NCI-H2029 treated with DMSO at 0.1 percent for 48 hours (cell line): ENCODE results near the gene THAP4.
A peak's percentile ranks its signal among the peaks of the same experiment; 100 is the strongest.
"Not testable (repeated sequence)": the region's sequence is repeated elsewhere in the genome, so short reads cannot be mapped to it uniquely, and the experiment has no call there.

ENCODE experiments used
- DNase-seq: peaks from one replicate; lab custom pipeline; 2025; lab: John Stamatoyannopoulos, UW

The THAP4 gene

GRCh38 chr2:241665731-241666440, 28.9 kb upstream of the THAP4 start:
- DNase-seq, result no peak

DNA sequence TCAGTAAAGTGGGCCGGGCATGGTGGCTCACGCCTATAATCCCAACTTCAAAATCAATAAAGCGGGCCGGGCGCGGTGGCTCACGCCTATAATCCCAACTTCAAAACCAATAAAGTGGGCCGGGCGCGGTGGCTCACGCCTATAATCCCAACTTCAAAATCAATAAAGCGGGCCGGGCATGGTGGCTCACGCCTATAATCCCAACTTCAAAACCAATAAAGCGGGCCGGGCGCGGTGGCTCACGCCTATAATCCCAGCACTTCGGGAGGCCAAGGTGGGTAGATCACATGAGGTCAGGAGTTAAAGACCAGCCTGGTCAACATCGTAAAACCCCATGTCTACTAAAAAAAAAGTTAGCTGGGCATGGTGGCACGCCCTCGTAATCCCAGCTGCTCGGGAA, 25.8 kb upstream of the THAP4 start:
- not testable (repeated sequence) for DNase-seq

DNA sequence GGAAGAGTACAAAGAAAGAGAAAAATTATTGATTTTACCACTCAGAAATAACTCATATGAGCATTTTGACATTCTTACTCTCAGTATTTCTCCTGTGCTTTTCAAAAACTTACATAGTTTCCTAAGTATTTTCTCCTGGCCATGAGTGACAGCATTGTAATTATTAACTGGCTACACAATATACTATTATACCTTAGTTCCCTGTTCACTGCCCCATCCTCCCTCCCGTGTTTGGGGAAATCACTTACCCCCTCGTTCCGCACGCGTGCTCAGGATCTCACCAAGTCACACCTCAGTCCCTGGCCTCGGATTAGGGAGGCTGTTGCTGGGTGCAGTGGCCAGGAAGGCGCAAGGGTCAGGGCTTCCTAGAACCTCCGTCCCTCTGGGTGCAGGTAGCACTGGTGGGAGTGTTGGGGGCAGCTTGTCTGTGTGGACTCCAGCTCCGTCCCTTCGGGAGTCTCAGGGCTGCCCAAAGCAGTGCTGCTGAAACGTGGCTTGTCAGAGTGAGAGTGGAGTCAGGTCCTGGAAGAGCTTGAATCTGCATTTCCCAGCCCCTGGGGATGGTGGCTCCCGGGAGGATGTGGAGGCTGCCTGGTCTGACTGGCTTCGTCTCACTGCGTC, 23.7 kb upstream of the THAP4 start:
- DNase-seq, result no peak

- peak; percentile 4 for DNase-seq
These were observed 22.3 kb upstream of the THAP4 start for GRCh38 chr2:241659150-241659739.

DNA sequence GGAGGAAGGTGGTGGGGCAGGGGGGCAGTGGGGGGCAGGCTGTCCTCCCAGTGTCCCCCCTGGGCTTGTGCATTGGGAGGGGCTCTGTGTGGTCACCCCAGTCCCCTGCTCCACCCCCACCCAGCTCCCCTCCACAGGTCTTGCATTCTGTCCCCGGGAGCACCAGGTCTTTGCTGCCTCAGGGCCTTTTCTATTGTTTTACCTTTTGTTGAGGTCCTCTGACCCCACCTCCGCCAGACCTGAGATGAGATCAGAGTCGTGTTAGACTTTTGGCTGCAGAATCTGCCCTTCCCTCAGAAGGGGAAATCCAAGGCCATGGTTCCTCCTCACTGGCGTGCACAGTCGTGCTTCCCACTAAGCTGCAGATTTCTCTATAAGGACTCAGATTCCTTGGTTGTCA, 21.3 kb upstream of the THAP4 start:
- DNase-seq, result no peak

GRCh38 chr2:241657786-241658254, 20.9 kb upstream of the THAP4 start:
- DNase-seq, result no peak

- DNase-seq, result no peak
These were observed 19.3 kb upstream of the THAP4 start for GRCh38 chr2:241656190-241656741.

- DNase-seq, result no peak
These were observed 18.7 kb upstream of the THAP4 start for GRCh38 chr2:241655516-241656189.

DNA sequence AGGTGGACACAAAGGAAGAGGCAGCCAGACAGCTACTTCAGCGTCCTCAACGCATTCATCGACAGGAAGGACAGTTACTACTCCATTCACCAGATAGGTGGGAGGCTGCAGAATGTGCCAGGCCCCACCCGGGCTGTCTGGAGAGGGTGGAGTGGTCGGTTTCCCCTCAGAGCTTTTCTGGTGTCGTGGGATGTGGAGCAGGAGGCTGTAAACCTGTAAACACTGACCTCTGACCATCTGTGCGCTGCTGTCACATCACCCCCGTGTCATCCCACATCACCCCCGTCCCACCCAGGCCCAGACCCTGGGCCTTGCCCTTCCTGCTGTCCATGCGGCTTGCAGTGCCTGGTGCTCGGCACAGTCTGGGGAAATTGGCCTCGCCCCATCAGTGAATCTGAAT, 17.6 kb upstream of the THAP4 start:
- DNase-seq, result no peak

- no peak for DNase-seq
These were observed 16.3 kb upstream of the THAP4 start for GRCh38 chr2:241653210-241653750.

DNA sequence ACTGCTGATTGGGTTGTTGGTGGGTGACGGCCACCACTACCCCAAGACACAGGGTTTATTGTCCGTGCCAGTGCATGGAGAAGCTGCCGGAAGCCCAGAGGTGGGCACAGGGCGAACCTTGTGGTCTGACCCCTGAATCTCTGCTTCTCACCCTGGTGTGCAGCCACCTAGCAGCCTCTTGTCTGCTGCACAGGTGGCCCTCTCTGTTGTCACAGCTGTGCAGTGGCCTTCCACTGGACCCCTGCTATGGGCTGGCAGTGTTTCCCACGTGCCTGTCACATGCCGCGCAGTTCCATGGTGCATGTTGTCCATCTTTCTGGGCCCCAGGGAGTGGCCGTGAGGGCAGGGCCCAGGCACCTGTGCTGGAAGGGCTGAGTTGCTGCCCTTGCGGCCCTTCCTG, 15.8 kb upstream of the THAP4 start:
- no peak for DNase-seq

GRCh38 chr2:241652142-241652541, 15.2 kb upstream of the THAP4 start:
- DNase-seq, result no peak

DNA sequence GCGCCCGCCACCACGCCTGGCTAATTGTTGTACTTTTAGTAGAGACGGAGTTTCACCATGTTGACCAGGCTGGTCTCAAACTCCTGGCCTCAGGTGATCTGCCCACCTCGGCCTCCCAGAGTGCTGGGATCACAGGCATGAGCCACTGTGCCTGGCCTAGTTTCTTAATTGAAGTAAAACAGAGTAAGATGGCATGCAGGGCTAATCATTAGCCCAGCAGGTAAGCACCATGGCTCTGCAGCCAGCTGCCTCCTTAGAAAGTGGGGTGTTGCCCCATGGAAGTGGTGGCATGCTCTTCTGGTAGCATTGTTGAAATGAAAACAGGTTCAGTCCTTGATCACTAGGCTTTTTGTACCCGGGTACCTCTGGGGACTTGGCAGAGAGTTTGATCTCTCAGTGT, 13.0 kb upstream of the THAP4 start:
- no peak for DNase-seq

DNA sequence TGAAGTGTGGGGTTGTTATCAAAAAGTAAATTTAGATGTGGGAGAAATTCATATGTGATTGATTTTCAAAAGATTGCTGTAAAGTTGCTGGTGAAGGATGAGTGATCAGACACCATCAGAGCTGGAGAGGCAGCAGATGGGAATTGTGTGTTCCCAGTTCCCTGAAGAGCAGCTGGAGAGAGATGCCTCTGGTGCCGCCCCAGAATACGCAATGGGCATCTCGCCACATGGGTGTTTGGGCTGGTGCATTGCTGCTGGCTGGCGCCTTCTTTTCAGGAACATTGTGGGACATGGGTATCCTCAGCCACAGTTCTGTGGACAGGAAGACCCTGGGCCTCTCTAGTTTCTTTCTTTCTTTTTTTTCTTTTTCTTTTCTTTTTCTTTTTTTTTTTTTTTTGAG, 12.4 kb upstream of the THAP4 start:
- no peak for DNase-seq

GRCh38 chr2:241648453-241648852, 11.5 kb upstream of the THAP4 start:
- no peak for DNase-seq

DNA sequence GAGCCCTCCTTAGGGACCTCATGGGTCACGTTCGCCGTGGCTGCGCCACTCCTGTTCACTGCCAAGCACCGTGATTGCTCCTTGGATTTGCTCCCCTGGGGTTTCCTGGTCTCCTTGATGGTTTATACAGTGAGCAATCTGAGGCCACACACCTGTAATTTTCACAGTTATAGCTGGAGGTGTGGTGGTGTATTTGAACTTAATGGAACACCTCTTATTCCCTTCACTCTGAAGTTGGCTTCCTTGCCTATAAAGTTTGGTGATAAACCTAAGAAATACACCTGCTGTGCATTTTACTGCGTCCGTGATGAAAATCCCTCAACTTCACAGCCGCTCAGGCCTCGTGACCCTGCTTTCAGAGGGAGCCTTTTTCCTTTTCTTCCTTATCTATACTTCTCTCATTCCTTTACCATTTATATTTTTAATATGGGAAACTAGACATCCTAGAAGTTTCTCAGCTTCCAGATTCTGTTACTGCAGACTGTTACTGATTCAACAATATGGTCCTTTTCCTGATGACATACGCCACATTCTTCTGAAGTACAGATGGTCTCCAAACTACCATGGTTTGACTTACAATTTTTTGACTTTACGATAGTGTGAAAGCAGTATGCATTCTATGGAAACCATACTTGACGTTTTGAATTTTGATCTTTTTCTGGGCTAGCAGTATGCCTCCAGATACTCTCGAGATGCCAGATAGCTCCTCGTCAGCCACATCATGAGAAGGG, 9.1 kb upstream of the THAP4 start:
- DNase-seq, result no peak

DNA sequence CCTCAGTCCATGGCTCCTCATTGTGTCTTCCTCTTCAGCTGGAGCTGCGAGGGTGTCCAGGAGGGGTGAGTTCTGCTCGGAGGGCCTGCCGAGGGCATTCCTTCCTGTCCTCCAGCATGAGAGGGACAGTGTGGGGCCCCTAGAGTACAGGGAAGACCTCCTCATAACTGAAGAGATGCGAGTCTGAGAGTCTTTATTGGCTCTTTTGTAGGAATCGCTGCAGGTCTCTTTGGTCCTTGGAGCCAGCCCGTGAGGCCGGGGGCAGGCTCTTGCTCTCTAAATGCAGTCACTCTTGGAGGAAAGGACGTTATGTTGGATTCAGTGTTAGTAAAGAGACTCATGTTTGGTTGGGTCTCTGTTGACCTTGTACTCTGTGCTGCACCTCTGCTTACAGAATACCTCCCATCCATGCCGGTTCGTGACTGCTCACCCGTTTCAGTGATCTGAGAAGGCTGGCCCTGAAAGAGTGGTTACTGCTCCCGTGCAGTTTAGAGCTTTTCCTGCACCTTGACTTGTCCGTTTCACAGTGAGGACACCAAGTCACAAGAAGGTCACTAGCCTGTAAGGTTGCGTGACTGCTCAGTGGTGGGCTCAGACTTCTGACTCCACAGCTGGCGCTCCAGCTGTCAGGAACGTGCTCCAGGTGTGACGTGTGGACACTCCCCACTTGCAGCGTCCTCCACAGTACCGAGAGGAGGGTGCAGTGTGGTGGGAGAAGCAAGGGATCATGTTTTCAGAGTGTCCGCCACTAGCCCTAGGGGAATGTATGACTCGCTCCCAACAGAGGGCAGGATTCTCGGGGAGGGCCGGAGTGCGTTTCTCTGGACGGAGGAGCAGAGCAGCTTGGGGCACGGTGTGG, 8.3 kb upstream of the THAP4 start:
- no peak for DNase-seq

- DNase-seq, result no peak
These were observed 4.7 kb upstream of the THAP4 start for GRCh38 chr2:241641631-241642030.

GRCh38 chr2:241640165-241640795, 3.3 kb upstream of the THAP4 start:
- DNase-seq, result no peak

GRCh38 chr2:241639385-241639784, 2.4 kb upstream of the THAP4 start:
- peak; percentile 11 for DNase-seq
